ENCODE measurements around the gene SSC5D. TPM values are rescaled to one million over a fixed set of nuclear protein-coding genes. Genes with fewer than 3 reads are reported as not detected.

SSC5D gene
- total RNA-seq, 2 experiments from 2014 or later, result 0.50 to 2.7 TPM

DNA sequence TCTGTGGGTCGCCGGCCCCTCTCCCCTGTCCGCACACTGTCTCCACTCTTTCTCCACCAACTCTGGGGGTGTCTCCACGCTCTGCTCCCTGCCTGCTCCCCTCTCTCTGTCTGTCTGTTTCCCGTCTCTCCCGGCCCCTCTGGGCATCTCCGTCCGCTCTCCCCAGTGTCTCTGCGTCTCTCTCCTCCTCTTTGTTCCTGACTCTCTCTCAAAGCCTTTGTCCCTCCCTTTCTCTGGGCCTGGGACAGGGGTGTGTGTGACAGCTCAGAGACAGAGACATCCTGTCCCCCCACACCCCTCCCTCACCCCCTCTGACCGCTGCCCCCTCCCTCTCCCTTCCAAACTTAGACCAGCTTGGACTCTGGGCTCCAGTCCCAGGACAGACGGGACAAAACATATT lies 57.8 kb downstream of the SSC5D start:
- no TSS peak for BruUV-seq (replicated peaks)
- Histone ChIP-seq H3K36me3 (ENCODE audit: insufficient read depth, low read length) (no peaks in the 10 kb centered on the region), H4K20me1 (ENCODE audit: insufficient read depth, low read length) (no peaks in the 10 kb centered on the region), H3K79me2 (ENCODE audit: insufficient read depth, low read depth, low read length) (no peaks in the 10 kb centered on the region), H3K4me3 (ENCODE audit: low read depth, low read length, poor library complexity, severe bottlenecking) (no peak overlapping the region), H3K4me1 (ENCODE audit: insufficient read depth, low read length, poor library complexity, severe bottlenecking) (peaks cover 8% of the 10 kb centered on the region), H3K27ac (ENCODE audit: low read depth, low read length, poor library complexity, severe bottlenecking) (no peak overlapping the region), H3K4me2 (ENCODE audit: low read length) (no peak overlapping the region), H3K9me2 (ENCODE audit: insufficient read depth, low read length) (no peaks in the 10 kb centered on the region), H2AFZ (ENCODE audit: low read length) (no peak overlapping the region), H3K9me3 (ENCODE audit: low read length) (no peaks in the 10 kb centered on the region)
- intact Hi-C loops (cut with micrococcal nuclease; ENCODE audit: unreplicated experiment), result no loop called here
- no peak for TF ChIP-seq CTCF (conservative IDR thresholded peaks at IDR 0.05; ENCODE audit: low read length)
- TF ChIP-seq EZH2phosphoT487 (IDR thresholded peaks at IDR 0.05; ENCODE audit: borderline replicate concordance, low read depth, low read length), result no peak
- CTCF ChIA-PET (ENCODE audit: unreplicated experiment), result no interaction called here
- no peak for DNase-seq (ENCODE audit: low spot score)
- POLR2A ChIA-PET, result no interaction called here

DNA sequence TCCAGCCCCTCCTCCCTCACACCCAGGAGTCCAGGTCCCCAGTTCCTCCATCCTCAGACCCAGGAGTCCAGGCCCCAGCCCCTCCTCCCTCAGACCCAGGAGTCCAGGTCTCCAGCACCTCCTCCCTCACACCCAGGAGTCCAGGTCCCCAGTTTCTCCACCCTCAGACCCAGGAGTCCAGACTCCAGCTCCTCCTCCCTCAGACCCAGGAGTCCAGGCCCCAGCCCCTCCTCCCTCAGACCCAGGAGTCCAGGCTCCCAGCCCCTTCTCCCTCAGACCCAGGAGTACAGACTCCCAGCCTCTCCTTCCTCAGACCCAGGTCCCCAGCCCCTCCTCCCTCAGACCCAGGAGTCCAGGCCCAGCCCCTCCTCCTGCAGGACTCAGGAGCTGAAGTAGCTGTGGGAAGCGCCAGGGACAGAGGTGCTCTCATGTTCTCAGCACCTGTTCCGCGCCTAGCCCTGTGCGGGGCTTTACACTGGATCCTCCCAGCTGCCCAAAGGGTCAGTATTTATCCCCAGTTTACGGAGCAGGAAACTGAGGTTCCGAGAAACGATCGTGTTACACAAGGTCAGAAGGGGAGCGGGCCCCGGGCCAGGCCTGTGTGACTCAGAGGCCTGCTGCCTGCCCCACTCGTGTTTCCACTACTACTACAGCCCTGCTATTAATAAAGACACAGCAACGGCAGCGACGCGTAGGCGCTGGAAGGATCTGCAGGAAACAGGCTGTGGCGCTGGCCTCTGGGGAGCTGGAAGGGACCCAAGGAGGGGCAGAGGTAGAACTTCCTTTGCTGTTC lies 58.8 kb downstream of the SSC5D start:
- no peak overlapping the region for H3K27ac ChIP-seq (ENCODE audit: low read depth, low read length, poor library complexity, severe bottlenecking)
- no peak for DNase-seq (ENCODE audit: low spot score)
- H3K36me3 ChIP-seq (ENCODE audit: insufficient read depth, low read length), result no peaks in the 10 kb centered on the region
- no peaks in the 10 kb centered on the region for H3K9me3 ChIP-seq (ENCODE audit: low read length)
- peaks cover 8% of the 10 kb centered on the region for H3K4me1 ChIP-seq (ENCODE audit: insufficient read depth, low read length, poor library complexity, severe bottlenecking)
- TF ChIP-seq EZH2phosphoT487 (IDR thresholded peaks at IDR 0.05; ENCODE audit: borderline replicate concordance, low read depth, low read length), result no peak
- TF ChIP-seq CTCF (conservative IDR thresholded peaks at IDR 0.05; ENCODE audit: low read length), result no peak
- POLR2A ChIA-PET, result no interaction called here
- intact Hi-C loops (cut with micrococcal nuclease; ENCODE audit: unreplicated experiment), result no loop called here
- H2AFZ ChIP-seq (ENCODE audit: low read length), result no peak overlapping the region
- H4K20me1 ChIP-seq (ENCODE audit: insufficient read depth, low read length), result no peaks in the 10 kb centered on the region
- no peak overlapping the region for H3K4me3 ChIP-seq (ENCODE audit: low read depth, low read length, poor library complexity, severe bottlenecking)
- CTCF ChIA-PET (ENCODE audit: unreplicated experiment), result no interaction called here
- H3K79me2 ChIP-seq (ENCODE audit: insufficient read depth, low read depth, low read length), result no peaks in the 10 kb centered on the region
- H3K9me2 ChIP-seq (ENCODE audit: insufficient read depth, low read length), result no peaks in the 10 kb centered on the region
- no TSS peak for BruUV-seq (replicated peaks)
- H3K4me2 ChIP-seq (ENCODE audit: low read length), result no peak overlapping the region

Data from OCI-LY7 (cell line).